ENCODE results near the gene ZNF587.
"Not testable (repeated sequence)": the region's sequence is repeated elsewhere in the genome, so short reads cannot be mapped to it uniquely, and the experiment has no call there.

ZNF587 gene

DNA sequence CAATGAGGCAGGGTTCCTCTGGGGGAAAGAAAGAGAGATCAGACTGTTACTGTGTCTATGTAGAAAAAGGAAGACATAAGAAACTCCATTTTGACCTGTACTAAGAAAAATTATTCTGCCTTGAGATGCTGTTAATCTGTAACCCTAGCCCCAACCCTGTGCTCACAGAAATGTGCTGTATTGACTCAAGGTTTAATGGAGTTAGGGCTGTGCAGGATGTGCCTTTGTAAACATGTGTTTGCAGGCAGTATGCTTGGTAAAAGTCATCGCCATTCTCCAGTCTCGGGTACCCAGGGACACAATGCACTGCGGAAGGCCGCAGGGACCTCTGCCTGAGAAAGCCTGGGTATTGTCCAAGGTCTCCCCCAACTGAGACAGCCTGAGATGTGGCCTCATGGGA lies 26.1 kb upstream of the ZNF587 start:
- not testable (repeated sequence) for DNase-seq

DNA sequence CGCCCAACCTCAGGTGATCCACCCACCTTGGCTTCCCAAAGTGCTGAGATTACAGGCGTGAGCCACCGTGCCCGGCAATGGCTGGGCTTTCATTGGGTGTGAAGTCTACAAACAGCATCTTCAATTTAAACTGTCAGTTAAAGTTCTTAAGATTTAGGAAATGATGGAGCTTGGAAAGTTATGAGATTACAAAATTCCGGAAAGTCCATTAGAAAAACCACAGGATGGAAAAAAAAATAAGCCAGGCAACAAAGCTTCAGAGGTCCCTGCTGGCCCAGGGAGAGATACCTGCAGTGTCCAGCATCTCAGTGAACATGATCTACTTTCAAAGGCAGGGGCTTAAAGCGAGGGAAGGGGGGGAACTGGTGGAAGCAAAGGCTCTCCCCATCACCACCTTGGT lies 24.1 kb upstream of the ZNF587 start:
- DNase-seq, result no peak

DNA sequence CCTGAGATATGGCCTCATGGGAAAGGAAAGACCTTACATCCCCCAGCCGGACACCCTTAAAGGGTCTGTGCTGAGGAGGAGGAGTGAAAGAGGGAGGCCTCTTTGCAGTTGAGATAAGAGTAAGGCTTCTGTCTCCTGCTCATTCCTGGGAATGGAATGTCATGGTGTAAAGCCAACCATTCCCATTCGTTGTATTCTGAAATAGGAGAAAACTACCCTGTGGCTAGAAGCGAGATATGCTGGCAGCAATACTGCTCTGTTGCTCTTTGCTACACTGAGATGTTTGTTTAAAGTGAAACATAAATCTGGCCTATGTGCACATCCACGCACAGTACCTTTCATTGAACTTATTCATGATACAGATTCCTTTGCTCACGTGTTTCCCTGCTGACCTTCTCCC lies 20.3 kb upstream of the ZNF587 start:
- no peak for DNase-seq

DNA sequence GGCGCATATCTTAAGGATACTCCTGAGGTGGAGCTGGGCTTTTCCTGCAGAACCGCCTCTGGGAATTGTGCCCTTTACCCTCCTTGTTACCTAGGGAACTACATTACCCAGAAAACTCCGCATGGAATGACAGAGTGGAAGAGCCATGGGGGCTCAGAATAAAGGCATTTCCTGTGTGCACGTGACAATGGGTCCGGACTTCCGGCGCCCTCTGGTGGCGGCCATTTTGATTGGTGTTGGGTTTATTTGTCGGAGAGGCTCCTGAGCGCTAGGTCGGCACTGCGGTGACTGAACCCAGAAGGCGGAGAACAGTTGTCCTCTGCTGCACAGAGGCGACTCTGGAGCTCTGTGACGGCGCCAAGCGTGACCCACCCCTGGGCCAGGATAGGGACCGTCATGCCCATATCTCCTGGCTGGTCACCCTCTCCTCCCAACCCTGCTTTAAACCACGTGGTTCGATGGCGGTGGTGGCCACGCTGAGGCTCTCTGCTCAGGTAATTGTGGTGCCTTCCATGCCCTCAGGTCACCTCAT lies 19.5 kb upstream of the ZNF587 start, which contains the start of gene ZNF587B:
Gene ZNF587B (plus strand): TSS at position 229 of the 532 bp plus-strand sequence. CDS start 230 bp downstream, at position 459.
- DNase-seq, result no peak

DNA sequence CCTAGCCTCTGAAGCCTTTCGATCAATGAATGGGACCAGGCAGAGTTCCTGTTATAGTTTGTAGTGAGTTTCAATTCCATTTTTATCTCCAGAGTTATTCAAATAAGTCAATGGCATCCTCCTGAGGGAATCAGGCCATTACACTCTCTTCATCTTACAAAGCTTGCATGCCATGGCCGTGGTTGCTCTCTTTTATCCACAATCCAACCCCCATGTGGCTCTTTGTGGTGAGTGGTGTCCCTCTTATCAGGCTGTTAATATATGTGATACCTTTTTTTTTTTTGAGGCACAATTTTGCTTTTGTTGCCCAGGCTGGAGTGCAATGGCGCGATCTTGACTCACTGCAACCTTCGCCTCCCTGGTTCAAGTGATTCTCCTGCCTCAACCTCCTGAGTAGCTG lies 12.7 kb upstream of the ZNF587 start:
- not testable (repeated sequence) for DNase-seq

DNA sequence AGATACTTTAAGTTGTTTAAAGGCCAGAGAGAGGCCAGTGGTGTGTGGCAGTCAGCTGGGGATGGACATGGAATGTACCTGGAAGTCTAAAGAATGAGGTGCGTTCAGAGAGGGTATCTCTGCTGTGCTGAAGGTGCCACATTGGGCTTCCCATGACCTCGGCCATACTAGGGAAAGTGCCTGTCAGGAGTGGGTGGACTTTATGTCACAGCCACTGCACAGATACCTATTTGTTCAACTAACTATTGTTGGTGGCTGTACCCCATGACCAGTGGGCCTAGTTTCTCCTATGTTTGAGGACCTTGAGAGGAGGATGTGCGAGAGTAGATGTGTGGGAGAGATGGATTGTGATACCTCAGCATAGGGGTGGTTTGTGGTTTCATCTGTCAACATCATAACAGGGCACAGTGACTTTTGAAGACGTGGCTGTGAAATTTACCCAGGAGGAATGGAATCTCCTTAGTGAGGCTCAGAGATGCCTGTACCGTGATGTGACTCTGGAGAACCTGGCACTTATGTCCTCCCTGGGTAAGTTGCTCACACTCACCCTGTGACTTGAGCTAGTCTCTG lies 11.0 kb upstream of the ZNF587 start:
- DNase-seq, result not testable (repeated sequence)

DNA sequence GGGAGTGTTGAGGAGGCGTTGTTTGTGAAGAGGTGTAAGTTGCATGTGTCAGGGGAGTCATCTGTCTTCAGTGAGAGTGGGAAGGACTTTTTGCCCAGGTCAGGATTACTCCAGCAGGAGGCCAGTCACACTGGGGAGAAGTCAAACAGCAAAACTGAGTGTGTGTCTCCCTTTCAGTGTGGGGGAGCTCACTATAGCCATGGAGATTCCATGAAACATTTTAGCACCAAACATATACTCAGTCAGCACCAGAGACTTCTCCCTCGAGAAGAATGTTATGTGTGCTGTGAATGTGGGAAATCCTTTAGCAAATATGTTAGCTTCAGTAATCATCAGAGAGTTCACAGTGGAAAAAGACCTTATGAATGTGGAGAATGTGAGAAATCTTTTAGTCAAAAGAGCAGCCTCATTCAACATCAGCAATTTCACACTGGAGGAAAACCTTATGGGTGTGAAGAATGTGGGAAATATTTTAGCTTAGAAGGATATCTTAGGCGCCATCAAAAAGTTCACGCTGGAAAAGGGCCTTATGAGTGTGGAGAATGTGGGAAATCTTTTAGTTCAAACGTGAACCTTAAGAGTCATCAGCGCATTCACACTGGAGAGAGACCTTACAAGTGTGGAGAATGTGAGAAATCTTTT lies 8.4 kb upstream of the ZNF587 start:
- DNase-seq, result no peak

DNA sequence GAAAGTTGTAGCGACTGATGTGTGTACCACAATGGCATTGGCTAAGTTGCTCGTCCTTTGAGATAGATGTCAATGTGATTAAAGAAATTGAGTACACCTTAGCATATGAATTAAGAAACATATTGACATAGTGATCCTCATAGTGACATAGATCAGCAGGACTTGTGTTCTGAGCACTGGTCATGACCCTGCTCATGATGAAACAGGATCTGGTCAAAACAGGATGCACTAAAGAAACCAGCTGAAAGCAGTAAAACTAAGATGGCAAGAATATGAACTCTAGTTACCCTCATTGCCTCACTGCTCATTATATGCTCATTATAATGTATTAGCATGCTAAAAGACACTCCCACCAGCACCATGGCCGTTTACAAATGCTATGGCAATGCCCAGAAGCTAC lies 2.5 kb upstream of the ZNF587 start:
- DNase-seq, result not testable (repeated sequence)

DNA sequence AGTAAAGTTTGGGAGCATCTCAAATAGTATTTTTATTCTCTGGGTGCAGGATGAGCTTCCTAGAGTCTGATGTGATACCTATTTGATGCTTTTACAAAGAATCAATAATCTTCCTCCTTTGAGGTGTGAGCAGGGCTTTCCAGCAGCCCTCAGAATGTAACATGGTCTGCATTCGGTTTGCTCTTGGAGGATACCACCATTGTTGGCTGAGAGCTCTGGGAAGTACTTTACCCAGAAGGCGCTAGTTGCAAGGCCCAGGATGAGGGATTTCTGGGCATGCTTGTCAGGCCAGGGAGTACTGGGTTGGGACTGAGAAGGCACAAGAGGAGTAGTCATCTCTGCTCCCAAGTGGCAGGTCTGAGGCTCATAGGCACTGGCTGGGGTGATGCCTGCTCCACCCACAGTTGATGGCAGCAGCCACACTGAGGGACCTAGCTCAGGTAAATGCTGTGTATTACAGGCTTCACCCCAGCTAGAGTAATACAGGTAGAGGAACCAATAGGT lies 445 bp upstream of the ZNF587 start:
- not testable (repeated sequence) for DNase-seq

DNA sequence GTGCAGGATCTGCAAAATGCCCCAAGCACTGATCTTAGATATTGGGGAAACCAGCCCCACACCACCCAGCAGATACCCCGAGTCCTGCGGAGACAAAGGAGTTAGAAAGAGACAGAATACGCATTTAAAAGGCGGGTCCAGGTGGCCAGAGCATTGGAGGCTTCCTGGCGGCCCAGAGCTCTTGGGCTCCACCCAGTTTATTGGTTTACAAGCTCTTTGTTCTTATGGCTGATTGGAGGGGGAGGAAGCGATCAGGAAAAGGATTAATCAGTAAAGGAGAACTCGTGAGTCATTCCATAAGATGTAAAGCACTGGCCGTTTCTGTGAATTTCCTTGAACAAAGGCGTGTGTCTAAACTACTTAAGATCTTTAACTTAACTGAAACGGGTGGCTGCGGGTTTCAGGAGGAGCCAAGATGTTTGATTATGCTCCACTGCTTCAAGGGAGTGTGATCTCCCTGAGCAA lies 926 bp downstream of the ZNF587 start:
- no peak for DNase-seq

DNA sequence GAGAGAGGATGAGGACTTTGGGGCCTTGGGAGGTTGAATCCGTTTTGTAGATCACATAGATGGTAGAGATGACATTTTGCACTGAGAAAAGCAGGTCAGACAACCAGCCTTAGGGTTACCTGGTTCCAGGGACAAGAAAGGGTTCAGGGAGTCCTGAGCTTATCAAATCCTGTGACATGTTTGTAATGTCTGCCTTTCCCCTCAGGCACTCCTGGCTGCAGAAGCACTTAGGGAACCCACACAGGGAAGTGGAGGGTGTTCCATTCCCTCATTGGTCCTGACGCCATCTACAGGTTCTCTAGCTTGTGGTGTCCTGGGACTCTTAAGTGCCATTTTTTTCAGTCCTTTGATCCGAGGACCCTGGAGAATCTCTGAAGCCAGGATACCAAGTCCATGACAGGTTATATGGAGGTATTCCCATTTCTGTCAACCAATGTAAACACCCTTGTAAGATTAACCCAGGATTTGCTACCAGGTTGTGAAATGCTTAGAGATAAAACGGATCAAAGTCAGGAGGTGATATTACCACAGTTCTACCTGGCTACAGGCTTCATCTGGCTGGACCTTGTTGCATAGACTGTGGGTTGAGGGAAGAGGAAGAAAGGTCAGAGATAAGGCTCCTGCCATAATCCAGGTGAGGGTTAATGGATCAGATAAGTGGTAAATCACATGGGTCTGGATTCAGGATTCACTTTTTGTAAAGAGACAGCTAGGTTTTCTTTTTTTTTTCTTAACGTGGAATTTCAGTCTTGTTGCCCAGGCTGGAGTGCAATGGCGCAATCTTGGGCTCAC lies 2.3 kb downstream of the ZNF587 start:
- not testable (repeated sequence) for DNase-seq

DNA sequence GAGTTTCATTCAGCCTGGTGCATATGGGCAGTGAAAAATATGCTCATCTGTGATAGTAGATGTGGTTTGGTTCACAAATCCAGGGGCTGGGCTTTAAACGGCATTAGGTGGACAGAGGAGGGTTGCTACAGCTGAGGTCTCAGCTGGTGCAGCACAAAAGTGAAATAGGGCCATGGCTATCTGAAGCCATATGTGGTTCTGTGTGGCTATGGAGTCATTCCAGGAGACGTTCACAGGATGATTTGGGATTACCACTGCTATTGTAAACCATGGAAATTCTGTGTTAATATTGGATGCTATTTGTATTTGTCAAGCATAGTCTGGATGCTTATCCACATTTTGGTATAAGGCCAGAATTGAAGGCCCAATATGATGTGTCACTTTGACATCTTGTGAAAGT lies 4.5 kb downstream of the ZNF587 start:
- not testable (repeated sequence) for DNase-seq

DNA sequence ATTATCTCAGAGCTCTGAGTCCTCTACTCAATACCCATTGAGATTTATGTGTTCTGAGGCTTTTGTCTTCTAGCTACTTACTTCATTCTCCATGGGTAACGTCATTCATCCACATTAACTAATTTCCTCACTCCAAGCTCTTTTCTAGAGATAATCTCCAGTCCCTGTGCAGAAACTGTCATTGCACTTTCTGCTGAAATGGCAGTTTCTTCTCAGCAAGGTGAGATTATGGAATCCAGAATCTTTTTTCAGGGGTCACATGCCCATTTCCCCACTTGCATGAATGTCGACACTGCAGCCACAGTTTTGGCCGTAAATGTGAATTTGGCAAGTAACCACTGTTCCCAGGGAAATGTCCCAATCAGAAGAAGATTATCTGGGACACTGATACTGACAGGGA lies 12.7 kb downstream of the ZNF587 start:
- not testable (repeated sequence) for DNase-seq

DNA sequence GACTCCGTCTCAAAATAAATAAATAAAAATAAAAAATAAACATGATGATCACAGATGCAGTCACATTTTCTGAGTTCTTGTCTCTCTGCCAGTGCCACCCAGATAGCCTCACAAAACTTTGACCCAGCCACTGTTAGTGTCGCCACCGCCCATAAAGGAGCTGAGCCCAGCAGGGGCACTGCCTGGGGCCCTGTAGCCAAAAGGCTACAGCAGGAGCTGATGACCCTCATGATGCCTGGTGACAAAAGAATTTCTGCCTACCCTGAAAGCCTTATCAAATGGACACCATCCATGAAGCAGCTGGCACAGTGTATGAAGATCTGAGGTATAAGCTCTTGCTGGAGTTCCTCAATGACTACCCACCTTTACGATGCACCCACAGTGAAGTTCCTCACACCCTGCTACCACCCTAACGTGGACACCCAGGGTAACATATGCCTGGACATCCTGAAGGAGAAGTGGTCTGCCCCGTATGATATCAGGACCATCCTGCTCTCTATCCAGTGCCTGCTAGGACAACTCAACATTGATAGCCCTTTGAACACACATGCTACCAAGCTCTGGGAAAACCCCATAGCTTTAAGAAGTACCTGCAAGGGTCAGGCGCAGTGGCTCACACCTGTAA lies 18.3 kb downstream of the ZNF587 start:
- no peak for DNase-seq

DNA sequence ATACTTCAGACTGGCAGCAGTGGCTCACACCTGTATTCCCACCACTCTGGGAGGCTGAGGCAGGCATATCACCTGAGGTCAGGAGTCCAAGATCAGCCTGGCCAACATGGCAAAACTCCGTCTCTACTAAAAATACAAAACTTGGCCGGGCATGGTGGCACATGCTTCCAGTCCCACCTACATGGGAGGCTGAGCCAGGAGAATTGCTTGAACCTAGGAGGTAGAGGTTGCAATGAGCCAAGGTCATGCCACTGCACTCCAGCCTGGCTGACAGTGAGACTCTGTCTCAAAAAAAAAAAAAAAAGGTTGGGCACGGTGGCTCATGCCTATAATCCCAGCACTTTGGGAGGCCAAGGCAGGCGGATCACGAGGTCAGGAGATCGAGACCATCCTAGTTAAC lies 20.0 kb downstream of the ZNF587 start:
- DNase-seq, result not testable (repeated sequence)

DNA sequence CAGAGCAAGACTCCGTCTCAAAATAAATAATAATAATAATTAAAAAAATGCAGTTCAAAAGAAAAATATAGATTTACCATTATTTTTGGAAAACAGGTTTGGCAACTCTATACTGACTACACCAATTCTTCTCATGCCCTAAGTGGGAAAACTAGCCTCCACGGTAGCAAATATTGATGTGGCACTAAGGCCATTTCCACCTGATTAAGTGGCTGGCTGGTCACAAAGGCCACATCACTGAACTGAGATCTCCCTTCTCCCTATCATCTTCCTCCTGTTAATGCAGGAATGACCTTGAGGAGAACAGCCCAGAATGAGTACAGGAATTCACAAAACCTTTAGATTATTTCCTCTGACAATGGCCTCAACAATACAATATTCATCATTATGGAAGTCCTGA lies 20.6 kb downstream of the ZNF587 start:
- DNase-seq, result no peak

DNA sequence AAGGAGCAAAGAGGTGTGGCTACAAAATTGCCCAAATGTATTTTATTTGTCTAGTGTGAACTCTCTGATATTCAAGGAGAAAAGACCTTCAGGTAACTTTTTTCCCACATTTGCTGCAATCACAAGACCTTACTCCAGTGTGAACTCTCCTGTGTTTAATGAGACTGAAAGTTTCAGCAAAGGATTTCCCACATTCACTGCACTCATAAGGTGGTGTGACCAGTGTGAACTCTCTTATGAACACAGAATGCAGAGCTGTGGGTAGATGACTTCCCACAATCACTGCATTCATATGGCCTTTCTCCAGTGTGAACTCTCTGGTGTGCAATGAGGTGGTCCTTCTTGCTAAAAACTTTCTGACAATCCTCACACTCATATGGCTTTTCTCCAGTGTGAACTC lies 22.8 kb downstream of the ZNF587 start:
- no peak for DNase-seq

DNA sequence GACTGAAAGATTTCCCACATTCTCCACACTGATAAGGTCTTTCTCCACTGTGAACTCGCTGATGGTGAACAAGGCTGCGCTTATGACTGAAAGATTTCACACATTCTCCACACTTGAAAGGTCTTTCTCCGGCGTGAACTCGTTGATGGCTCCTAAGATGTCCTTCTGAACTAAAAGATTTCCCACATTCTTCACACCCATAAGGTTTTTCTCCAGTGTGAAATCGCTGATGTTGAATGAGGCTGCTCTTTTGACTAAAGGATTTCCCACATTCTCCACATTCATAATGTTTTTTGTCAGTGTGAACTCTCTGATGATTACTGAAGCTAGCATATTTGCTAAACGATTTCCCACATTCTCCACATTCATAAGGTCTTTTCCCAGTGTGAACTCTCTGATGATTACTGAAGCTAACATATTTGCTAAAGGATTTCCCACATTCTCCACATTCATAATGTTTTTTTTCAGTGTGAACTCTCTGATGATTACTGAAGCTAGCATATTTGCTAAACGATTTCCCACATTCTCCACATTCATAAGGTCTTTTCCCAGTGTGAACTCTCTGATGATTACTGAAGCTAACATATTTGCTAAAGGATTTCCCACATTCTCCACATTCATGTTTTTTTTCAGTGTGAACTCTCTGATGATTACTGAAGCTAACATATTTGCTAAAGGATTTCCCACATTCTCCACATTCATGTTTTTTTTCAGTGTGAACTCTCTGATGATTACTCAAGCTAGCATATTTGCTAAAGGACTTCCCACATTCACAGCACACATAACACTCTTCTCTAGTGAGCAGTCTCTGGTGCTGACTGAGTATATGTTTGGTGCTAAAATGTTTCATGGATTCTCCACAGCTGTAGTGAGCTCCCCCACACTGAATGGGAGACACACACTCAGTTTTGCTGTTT lies 24.5 kb downstream of the ZNF587 start:
- not testable (repeated sequence) for DNase-seq

DNA sequence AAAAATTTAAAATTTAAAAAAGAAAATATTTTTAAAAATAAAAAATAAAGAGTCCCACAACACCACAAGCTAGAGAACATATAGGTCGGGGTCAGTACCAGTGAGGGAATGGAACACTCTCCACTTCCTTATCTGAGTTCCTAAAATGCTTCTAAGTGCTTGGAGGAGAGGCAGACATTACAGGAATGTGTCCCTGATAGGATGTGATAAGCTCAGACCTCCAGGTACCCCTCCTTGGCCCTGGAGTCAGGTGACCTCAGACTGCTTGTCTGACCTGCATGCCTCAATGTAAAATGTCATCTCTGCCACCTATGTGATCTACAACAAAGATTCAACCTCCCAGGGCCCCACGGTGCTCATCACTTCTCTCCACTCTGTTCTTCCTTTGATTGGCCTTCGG lies 36.4 kb downstream of the ZNF587 start:
- no peak for DNase-seq

DNA sequence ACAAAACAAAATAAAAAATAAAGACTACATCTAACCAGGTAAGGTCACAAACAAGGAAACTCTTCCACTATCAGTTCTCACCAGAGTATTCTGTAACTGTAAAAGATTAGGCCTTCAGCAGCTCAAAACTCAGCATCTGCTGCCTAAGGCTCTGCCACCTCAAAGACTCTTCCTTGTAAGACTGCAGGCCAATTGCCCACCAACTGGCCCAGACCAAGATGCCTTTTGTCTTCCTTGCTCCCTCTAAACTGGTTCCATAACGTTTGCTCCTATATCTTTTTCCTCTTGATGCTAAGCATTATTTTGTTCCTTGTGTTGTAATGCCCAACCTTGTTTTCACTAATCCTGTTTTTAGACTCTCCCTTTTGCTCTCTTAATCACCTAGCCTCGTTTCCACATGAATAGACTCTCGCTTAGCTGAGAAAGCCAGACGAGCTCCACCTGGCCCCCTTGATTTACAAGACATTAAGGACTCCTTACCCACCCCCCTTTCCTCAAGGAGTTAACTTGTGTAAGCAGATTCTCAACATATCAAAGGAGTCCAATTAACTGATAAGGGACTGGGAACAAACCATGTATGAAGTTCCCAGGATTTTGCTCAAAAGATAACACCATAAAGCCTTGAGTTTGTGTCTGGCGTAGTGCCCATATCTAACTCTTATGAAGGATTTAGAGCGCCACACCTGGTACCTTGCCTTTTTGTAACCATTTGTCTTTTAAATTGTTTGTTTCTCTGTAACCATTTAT lies 37.7 kb downstream of the ZNF587 start:
- DNase-seq, result no peak

DNA sequence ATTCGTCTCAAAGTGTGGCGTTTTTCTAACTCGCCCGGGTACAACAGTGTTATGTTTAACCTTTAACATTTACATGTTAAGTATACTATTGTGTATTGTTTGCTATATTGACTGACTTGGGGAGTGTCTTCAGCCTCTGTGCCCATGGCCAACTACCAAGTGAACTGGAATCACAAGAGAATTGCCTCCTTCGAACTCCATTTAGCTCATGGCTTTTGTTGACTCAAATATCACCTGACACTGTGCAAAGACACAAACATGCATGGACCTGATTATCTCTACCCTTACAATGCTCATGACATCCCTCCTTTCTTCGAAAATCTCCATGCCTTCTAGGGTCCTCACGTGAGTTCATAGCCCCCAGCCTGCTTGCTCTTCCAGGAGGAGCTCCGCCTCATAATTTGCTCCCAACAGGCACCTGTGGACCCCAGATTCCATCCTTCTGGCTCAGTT lies 38.5 kb downstream of the ZNF587 start:
- DNase-seq, result no peak
